Activated naive CD8-positive, alpha-beta T cell treated with anti-CD3 and anti-CD28 coated beads for 36 hours (primary cell): Measurements from ENCODE around the gene CCL22. TPM values are rescaled to one million over a fixed set of nuclear protein-coding genes. Genes with fewer than 3 reads are reported as not detected.

Experiments used
- DNase-seq: peaks from one replicate; pipeline ENCODE4 v3.0.0; 2021
- H3K27ac Mint-ChIP-seq: one replicate; pipeline ENCODE4 v1.8.0; 2022; ENCODE audit warnings: mild to moderate bottlenecking, moderate library complexity, mixed read lengths
- H3K27me3 Mint-ChIP-seq: one replicate; pipeline ENCODE4 v1.8.0; 2022; ENCODE audit warnings: mild to moderate bottlenecking, mixed read lengths
- H3K36me3 Mint-ChIP-seq: one replicate; pipeline ENCODE4 v1.8.0; 2021; ENCODE audit warnings: mild to moderate bottlenecking, mixed read lengths
- H3K4me1 Mint-ChIP-seq: one replicate; pipeline ENCODE4 v1.8.0; 2021; ENCODE audit warnings: mixed read lengths
- H3K4me3 Mint-ChIP-seq: one replicate; pipeline ENCODE4 v1.8.0; 2022; ENCODE audit warnings: mild to moderate bottlenecking, moderate library complexity, mixed read lengths
- H3K9me3 Mint-ChIP-seq: one replicate; pipeline ENCODE4 v1.8.0; 2022; ENCODE audit warnings: mixed read lengths
- total RNA-seq, 2 experiments: library from RNA; stranded (reverse); gene quantifications; one replicate each; pipeline ENCODE4 v1.2.3, GENCODE V29; 2021

Gene CCL22
- total RNA-seq, 2 experiments from 2014 or later = 12.4 to 12.7 TPM

DNA sequence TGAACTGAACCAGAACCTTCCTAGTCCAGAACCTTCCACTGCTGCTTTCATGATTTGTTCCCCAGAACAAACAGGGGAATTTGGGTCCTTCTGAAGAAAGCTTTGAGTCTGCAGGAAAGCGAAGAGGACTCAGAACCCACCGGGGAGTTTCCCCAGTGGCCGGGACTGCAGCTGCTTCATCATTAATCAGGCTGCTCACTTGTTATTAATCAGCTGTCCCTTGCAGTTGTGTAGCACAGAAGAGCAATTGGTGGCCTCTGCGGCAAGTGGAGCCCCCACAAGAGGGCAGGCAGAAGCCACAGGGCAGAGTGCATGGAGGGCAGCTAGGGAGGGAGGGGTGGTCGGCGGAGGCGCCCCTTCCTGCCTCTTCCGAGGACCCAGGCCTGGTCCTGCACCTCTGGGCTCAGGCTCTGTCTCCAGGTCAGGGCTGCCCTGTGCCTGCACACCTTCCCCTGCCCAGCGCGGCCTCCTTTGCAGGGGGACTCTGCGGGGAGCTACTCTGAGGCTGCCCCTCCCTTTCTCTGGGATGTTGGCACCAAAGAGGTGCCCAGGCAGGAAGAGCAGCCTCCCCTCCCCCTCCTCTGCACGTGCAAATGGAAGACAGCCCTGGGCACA, 52.9 kb downstream of the CCL22 start:
- no peak for DNase-seq

DNA sequence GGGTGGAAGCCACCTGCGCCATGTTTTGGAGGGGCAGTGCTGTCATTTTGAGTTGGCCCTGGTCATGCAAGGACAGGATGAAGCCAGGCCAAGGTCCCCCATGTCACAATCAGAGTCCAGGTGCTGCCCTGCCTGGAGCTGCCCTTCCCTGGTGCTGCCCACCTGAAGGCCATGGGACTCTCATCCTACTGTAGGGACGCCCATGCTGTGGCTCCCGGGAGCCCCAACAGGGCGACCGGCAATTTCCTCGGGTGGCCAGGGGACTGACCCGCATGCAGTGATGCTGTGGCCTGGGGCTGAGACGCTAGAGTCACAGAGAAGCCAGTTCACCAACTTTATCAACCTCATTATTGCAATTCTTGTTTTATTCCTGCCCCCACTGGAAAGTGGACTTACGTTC, 54.0 kb downstream of the CCL22 start:
- Mint-ChIP-seq H3K4me3 (no peak overlapping the region), H3K27me3 (no peaks in the 10 kb centered on the region), H3K9me3 (no peaks in the 10 kb centered on the region), H3K36me3 (no peaks in the 10 kb centered on the region), H3K27ac (no peak overlapping the region), H3K4me1 (peaks cover 9% of the 10 kb centered on the region)
- no peak for DNase-seq

More for the DNA sequence above, 52.9 kb downstream of the CCL22 start:
- H3K27ac Mint-ChIP-seq = no peak overlapping the region
- H3K36me3 Mint-ChIP-seq = no peaks in the 10 kb centered on the region
- H3K4me3 Mint-ChIP-seq = no peak overlapping the region
- no peaks in the 10 kb centered on the region for H3K27me3 Mint-ChIP-seq
- H3K4me1 Mint-ChIP-seq = no peaks in the 10 kb centered on the region
- H3K9me3 Mint-ChIP-seq = no peaks in the 10 kb centered on the region

DNA sequence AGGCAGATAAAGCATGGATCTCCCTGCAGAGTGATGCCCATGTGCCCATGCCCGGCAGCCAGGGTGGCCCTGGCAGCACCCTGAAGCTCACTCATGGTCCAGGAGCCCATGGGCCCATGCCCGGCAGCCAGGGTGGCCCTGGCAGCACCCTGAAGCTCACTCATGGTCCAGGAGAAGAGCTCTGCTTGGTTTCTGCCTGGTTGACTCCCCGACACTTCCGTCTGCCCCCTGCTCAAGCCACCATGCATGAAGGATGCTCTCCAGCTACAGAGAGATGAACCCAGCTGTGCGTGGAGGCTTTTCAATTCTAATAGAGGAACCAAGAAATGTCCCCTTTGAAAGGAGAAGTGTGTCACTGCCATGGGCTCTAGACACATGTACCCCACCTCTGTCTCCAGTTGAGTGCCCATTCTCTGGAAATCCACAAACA, 54.7 kb downstream of the CCL22 start:
- no peak overlapping the region for H3K27ac Mint-ChIP-seq
- H3K4me3 Mint-ChIP-seq = no peak overlapping the region
- DNase-seq = no peak
- H3K9me3 Mint-ChIP-seq = no peaks in the 10 kb centered on the region
- H3K36me3 Mint-ChIP-seq = no peaks in the 10 kb centered on the region
- H3K4me1 Mint-ChIP-seq = peaks cover 11% of the 10 kb centered on the region
- H3K27me3 Mint-ChIP-seq = no peaks in the 10 kb centered on the region

DNA sequence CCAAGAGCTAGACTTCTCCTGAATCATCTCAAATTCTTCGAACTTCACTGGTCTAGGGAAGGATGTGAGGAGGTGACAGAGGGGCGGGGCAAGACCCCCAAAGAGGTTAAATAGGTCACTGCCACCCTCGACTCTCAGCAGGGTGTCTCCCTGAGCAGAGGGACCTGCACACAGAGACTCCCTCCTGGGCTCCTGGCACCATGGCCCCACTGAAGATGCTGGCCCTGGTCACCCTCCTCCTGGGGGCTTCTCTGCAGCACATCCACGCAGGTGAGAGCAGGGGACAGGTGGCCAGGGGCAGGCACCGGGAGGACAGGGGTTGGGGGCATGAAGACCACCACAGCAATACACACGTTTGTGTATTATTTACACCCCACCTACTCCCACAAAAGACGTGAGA, 55.1 kb downstream of the CCL22 start:
- H3K27me3 Mint-ChIP-seq = no peaks in the 10 kb centered on the region
- H3K27ac Mint-ChIP-seq = no peak overlapping the region
- no peaks in the 10 kb centered on the region for H3K9me3 Mint-ChIP-seq
- H3K36me3 Mint-ChIP-seq = no peaks in the 10 kb centered on the region
- H3K4me3 Mint-ChIP-seq = no peak overlapping the region
- DNase-seq = no peak
- H3K4me1 Mint-ChIP-seq = peaks cover 14% of the 10 kb centered on the region

Other genes starting within 250 kb of the CCL22 start
- gene PSME3IP1, start 172.7 kb upstream of the CCL22 start, total RNA-seq = 100 to 1,000 TPM; 109 to 117 TPM
- 10 to 100 TPM; 27.2 to 30.5 TPM for gene RSPRY1, start 172.5 kb upstream of the CCL22 start, total RNA-seq
- gene ARL2BP, start 113.5 kb upstream of the CCL22 start, total RNA-seq = 10 to 100 TPM; 16.2 to 17.1 TPM
- gene PLLP, start 74.1 kb upstream of the CCL22 start, total RNA-seq = under 1 TPM; 0.34 to 0.54 TPM
- under 1 TPM in 1 of 2 experiments, not detected in 1; 0.14 TPM for gene CX3CL1, start 13.7 kb downstream of the CCL22 start, total RNA-seq
- gene CCL17, start 46.0 kb downstream of the CCL22 start, total RNA-seq = not detected
- 10 to 100 TPM; 71.3 to 73.6 TPM for gene CIAPIN1, start 88.6 kb downstream of the CCL22 start, total RNA-seq
- gene COQ9, start 88.7 kb downstream of the CCL22 start, total RNA-seq = 10 to 100 TPM; 46.3 to 49.6 TPM
- gene POLR2C, start 103.9 kb downstream of the CCL22 start, total RNA-seq = 10 to 100 TPM; 72.1 to 76.2 TPM
- 1 to 10 TPM; 4.5 to 4.8 TPM for gene DOK4, start 127.7 kb downstream of the CCL22 start, total RNA-seq
- gene CCDC102A, start 177.8 kb downstream of the CCL22 start, total RNA-seq = 10 to 100 TPM in 1 of 2 experiments, 1 to 10 TPM in 1; 8.7 to 10.2 TPM
- gene ADGRG5, start 183.9 kb downstream of the CCL22 start, total RNA-seq = 1 to 10 TPM; 1.3 to 1.4 TPM